ENCODE results near the gene SH3BGRL3. TPM values are rescaled to one million over a fixed set of nuclear protein-coding genes. Genes with fewer than 3 reads are reported as not detected.

Gene SH3BGRL3
- polyA plus RNA-seq, 3 donors = 478 to 1,744 (median 1,706) TPM

DNA sequence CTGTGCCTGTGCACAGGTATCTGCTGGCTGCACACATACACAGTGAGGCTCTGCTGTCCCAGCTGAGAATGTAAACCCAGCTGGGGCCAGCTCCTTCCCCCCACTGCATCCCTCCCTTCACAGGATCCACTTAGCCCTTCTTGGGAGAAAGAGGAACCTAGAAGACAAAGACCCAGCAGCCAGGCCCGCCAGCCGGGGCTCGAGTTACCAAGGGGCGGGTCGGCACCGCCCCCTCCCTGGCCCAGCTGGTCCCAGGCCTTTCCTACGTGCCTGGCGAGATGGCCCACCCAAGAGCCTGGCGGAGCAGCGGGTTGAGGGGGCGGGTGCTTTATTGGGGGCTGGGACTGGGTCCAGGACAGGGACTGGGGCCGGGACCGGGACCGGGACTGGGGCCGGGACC lies 2.1 kb downstream of the SH3BGRL3 start:
- intact Hi-C loops (cut with micrococcal nuclease) = no loop called here
- DNase-seq = peak in 1 of 3 donors; percentile 33
- TF ChIP-seq, protein P1, sequence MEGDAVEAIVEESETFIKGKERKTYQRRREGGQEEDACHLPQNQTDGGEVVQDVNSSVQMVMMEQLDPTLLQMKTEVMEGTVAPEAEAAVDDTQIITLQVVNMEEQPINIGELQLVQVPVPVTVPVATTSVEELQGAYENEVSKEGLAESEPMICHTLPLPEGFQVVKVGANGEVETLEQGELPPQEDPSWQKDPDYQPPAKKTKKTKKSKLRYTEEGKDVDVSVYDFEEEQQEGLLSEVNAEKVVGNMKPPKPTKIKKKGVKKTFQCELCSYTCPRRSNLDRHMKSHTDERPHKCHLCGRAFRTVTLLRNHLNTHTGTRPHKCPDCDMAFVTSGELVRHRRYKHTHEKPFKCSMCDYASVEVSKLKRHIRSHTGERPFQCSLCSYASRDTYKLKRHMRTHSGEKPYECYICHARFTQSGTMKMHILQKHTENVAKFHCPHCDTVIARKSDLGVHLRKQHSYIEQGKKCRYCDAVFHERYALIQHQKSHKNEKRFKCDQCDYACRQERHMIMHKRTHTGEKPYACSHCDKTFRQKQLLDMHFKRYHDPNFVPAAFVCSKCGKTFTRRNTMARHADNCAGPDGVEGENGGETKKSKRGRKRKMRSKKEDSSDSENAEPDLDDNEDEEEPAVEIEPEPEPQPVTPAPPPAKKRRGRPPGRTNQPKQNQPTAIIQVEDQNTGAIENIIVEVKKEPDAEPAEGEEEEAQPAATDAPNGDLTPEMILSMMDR (IDR thresholded peaks at IDR 0.05) = no peak
- Histone ChIP-seq H4K20me1 (ENCODE audit: insufficient read depth, low read length) (peaks cover 41% of the 10 kb centered on the region), H3K27me3 (ENCODE audit: control insufficient read depth in 2 of 2, insufficient read depth in 2 of 2, low read length in 2 of 2) (no peaks in the 10 kb centered on the region), H3K9ac (ENCODE audit: insufficient read depth, low read length, poor library complexity, severe bottlenecking) (peak overlapping the region; percentile 96), H3K4me2 (replicated peaks; ENCODE audit: extremely low read depth, low read length, poor library complexity, severe bottlenecking) (peak overlapping the region; percentile 92), H3K79me2 (ENCODE audit: insufficient read depth, low read length) (peaks cover 89% of the 10 kb centered on the region), H3K9me3 (replicated peaks in 1 of 2; ENCODE audit: control insufficient read depth in 1 of 2, insufficient read depth in 1 of 2, low read length in 2 of 2) (no peaks in the 10 kb centered on the region), H3K4me1 (ENCODE audit: control insufficient read depth in 1 of 2, insufficient read depth in 2 of 2, low read length in 2 of 2) (peaks cover 93 to 94% of the 10 kb centered on the region in 2 donors), H3K4me3 (replicated peaks in 1 of 3; ENCODE audit: low read depth in 2 of 3, low read length in 3 of 3) (peak overlapping the region; percentile 74 to 93 (median 83)), H2AFZ (ENCODE audit: insufficient read depth, low read depth, low read length, poor library complexity, severe bottlenecking) (no peak overlapping the region), H3K27ac (ENCODE audit: low read depth in 1 of 2, low read length in 2 of 2) (peak overlapping the region; percentile 99 to 100), H3K36me3 (replicated peaks in 1 of 2; ENCODE audit: control insufficient read depth in 1 of 2, insufficient read depth in 2 of 2, low read length in 2 of 2) (peaks cover 43 to 45% of the 10 kb centered on the region in 2 donors)
- whole genome bisulfite sequencing (ENCODE audit: insufficient coverage) = 23% methylated on average over 11 of the region's 15 CpGs
- H3K36me3 Mint-ChIP-seq = peaks cover 51 to 72% of the 10 kb centered on the region in 2 donors
- H3K9me3 Mint-ChIP-seq = no peaks in the 10 kb centered on the region
- peak overlapping the region; percentile 96 to 100 (median 100) for H3K27ac Mint-ChIP-seq
- H3K4me3 Mint-ChIP-seq = peak overlapping the region; percentile 91 to 92
- H3K4me1 Mint-ChIP-seq = peaks cover 88% of the 10 kb centered on the region
- H3K27me3 Mint-ChIP-seq (ENCODE audit: low read depth in 3 of 3) = peaks cover 0 to 7% (median 2%) of the 10 kb centered on the region in 3 donors

DNA sequence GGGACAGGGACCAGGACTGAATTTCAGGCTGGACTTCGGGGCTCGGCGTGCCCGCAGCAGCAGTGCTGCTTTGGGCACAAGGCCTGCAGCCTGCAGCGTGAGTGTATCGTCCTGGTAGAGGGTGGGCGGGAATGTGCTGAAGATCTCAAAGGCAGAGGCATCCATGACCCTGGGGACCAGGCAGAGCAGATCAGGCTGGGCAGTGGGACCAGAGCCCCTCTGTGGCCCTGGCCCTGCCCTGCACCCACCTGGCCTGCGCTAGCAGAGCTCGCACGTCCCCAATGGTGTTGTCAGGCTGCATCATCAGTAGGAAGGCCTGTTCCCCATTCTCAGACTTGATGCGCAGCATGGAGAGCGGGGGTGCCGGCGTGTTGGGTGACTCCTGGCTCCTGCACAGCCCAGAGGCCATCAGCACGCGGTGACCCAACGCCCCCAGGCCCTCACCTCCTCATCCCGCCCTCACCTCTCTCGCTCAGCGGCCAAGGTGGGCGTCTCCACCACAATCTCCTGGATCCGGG lies 2.6 kb downstream of the SH3BGRL3 start:
- Mint-ChIP-seq H3K27me3 (ENCODE audit: low read depth in 3 of 3) (peaks cover 0 to 7% (median 2%) of the 10 kb centered on the region in 3 donors), H3K4me3 (peak overlapping the region in 1 of 2 donors; percentile 27), H3K27ac (peak overlapping the region; percentile 96 to 100 (median 100)), H3K36me3 (peaks cover 49 to 67% of the 10 kb centered on the region in 2 donors), H3K4me1 (peaks cover 88% of the 10 kb centered on the region), H3K9me3 (no peaks in the 10 kb centered on the region)
- intact Hi-C loops (cut with micrococcal nuclease) = no loop called here
- Histone ChIP-seq H3K79me2 (ENCODE audit: insufficient read depth, low read length) (peaks cover 84% of the 10 kb centered on the region), H3K4me3 (replicated peaks in 1 of 3; ENCODE audit: low read depth in 2 of 3, low read length in 3 of 3) (peak overlapping the region in 1 of 3 experiments; percentile 93), H3K36me3 (replicated peaks in 1 of 2; ENCODE audit: control insufficient read depth in 1 of 2, insufficient read depth in 2 of 2, low read length in 2 of 2) (peaks cover 40 to 43% of the 10 kb centered on the region in 2 donors), H3K4me1 (ENCODE audit: control insufficient read depth in 1 of 2, insufficient read depth in 2 of 2, low read length in 2 of 2) (peaks cover 93 to 94% of the 10 kb centered on the region in 2 donors), H3K9ac (ENCODE audit: insufficient read depth, low read length, poor library complexity, severe bottlenecking) (peak overlapping the region; percentile 96), H3K27me3 (ENCODE audit: control insufficient read depth in 2 of 2, insufficient read depth in 2 of 2, low read length in 2 of 2) (no peaks in the 10 kb centered on the region), H3K4me2 (replicated peaks; ENCODE audit: extremely low read depth, low read length, poor library complexity, severe bottlenecking) (peak overlapping the region; percentile 92), H3K9me3 (replicated peaks in 1 of 2; ENCODE audit: control insufficient read depth in 1 of 2, insufficient read depth in 1 of 2, low read length in 2 of 2) (no peaks in the 10 kb centered on the region), H2AFZ (ENCODE audit: insufficient read depth, low read depth, low read length, poor library complexity, severe bottlenecking) (no peak overlapping the region), H3K27ac (ENCODE audit: low read depth in 1 of 2, low read length in 2 of 2) (peak overlapping the region; percentile 99 to 100), H4K20me1 (ENCODE audit: insufficient read depth, low read length) (peaks cover 41% of the 10 kb centered on the region)
- peak in 1 of 3 donors; percentile 16 for DNase-seq
- WGBS (ENCODE audit: insufficient coverage) = 89% methylated on average over 12 of the region's 22 CpGs
- TF ChIP-seq, protein P1 (IDR thresholded peaks at IDR 0.05) = no peak
